ENCODE data around the gene ZRSR2. TPM values are rescaled to one million over a fixed set of nuclear protein-coding genes. Genes with fewer than 3 reads are reported as not detected.

Gene ZRSR2
- total RNA-seq, 1 donor from 2014 or later = 6.0 TPM

DNA sequence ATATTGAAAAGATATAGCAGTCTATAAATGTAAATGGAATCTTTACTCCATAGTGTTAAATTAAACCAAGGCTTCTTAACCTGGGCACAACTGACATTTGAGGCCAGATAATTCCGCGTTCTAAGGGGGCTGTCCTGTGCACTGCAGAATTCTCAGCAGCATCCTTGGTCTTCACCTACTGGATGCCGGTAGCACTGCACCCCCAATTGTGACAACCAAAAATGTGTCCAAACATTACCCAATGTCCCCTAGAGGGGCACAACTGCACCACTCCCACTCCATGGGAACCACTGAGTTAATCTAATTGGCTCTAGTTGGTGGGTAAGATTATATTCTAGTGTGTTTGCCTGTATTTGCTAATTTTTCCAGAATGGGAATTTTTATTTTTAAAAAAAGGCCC is 47.7 kb downstream of the ZRSR2 start:
- no peak for DNase-seq (ENCODE audit: low read depth)
- TF ChIP-seq, protein P1, sequence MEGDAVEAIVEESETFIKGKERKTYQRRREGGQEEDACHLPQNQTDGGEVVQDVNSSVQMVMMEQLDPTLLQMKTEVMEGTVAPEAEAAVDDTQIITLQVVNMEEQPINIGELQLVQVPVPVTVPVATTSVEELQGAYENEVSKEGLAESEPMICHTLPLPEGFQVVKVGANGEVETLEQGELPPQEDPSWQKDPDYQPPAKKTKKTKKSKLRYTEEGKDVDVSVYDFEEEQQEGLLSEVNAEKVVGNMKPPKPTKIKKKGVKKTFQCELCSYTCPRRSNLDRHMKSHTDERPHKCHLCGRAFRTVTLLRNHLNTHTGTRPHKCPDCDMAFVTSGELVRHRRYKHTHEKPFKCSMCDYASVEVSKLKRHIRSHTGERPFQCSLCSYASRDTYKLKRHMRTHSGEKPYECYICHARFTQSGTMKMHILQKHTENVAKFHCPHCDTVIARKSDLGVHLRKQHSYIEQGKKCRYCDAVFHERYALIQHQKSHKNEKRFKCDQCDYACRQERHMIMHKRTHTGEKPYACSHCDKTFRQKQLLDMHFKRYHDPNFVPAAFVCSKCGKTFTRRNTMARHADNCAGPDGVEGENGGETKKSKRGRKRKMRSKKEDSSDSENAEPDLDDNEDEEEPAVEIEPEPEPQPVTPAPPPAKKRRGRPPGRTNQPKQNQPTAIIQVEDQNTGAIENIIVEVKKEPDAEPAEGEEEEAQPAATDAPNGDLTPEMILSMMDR (IDR thresholded peaks at IDR 0.05; ENCODE audit: insufficient read depth, low read length, poor library complexity, severe bottlenecking) = no peak
- Histone ChIP-seq H3K27me3 (ENCODE audit: control insufficient read depth, insufficient read depth, low read length) (no peaks in the 10 kb centered on the region), H3K4me3 (ENCODE audit: low read depth, low read length) (no peak overlapping the region), H3K36me3 (ENCODE audit: control insufficient read depth, insufficient read depth, low read length) (no peaks in the 10 kb centered on the region)

DNA sequence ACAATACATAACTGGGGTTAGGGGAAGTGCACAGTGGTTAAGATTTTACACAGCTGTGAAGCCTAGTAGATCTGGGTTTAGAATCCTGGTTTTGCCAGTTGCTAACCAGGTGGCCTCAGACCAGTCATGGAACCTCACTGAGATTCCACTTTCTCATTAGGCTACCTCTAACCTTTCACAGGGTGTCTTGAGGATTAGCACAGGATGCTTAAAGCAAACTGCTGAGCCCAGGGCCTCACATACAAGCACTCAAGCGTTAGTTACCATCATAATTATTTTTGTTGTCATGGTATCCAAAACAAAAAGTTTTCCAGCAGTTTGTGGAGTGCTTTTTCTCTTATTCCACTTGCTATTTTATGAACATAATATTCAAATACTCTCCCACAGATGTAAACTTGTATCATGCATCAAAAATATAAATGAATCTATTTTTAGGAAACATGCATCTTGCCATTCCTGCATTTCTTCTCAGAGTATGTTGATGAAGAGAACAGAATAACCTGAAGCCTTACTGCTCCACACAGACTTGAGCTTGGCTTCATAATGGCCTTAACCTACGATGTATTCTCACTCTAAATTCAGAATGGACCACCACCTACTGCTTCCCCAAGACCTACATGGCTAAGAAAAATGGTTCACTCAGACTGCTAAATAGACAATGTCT is 51.7 kb downstream of the ZRSR2 start:
- H3K36me3 ChIP-seq (ENCODE audit: control insufficient read depth, insufficient read depth, low read length) = peaks cover 1% of the 10 kb centered on the region
- H3K4me3 ChIP-seq (ENCODE audit: low read depth, low read length) = no peak overlapping the region
- TF ChIP-seq, protein P1 (IDR thresholded peaks at IDR 0.05; ENCODE audit: insufficient read depth, low read length, poor library complexity, severe bottlenecking) = no peak
- no peak for DNase-seq (ENCODE audit: low read depth)
- H3K27me3 ChIP-seq (ENCODE audit: control insufficient read depth, insufficient read depth, low read length) = no peaks in the 10 kb centered on the region

DNA sequence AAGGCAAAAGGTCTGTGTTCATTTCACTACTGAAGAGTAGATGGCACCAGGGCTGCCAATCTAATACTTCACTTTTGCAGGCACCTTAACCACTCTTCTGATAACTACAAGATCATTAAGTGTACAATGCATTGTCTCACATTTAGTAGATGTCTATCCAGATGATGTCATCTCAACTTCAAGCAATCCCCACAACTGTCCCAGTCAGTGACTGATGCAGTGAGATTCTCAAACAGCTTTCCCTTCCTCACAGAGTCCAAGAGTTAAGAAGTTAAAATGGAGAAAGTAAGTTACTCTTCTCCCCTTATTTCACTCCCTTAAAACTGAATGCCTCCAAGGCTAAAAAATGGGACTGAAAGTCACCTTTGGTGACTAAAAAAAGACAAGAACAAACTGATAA is 53.7 kb downstream of the ZRSR2 start:
- DNase-seq (ENCODE audit: low read depth) = no peak
- TF ChIP-seq, protein P1 (IDR thresholded peaks at IDR 0.05; ENCODE audit: insufficient read depth, low read length, poor library complexity, severe bottlenecking) = no peak
- Histone ChIP-seq H3K27me3 (ENCODE audit: control insufficient read depth, insufficient read depth, low read length) (no peaks in the 10 kb centered on the region), H3K36me3 (ENCODE audit: control insufficient read depth, insufficient read depth, low read length) (peaks cover 1% of the 10 kb centered on the region), H3K4me3 (ENCODE audit: low read depth, low read length) (no peak overlapping the region)

DNA sequence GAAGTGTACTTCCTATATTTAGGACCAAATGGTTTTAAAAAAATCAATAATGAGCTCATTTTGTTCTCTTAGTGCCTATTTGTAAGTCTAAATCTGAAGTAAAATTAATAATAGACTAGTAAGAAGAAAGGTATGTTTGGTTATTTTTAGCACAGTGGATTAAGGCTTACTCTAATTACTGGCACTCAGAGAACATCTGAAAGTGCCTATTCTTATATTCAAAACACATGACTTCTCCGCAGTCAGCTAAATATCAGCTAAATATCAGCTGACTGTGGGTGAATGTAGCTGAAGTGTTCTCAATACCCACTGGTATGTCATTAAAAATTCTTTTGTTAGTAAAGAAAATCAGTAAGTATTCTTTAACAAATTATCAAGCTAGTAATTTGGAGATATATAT is 58.3 kb downstream of the ZRSR2 start:
- TF ChIP-seq, protein P1 (IDR thresholded peaks at IDR 0.05; ENCODE audit: insufficient read depth, low read length, poor library complexity, severe bottlenecking) = no peak
- H3K4me3 ChIP-seq (ENCODE audit: low read depth, low read length) = no peak overlapping the region
- DNase-seq (ENCODE audit: low read depth) = no peak
- peaks cover 1% of the 10 kb centered on the region for H3K36me3 ChIP-seq (ENCODE audit: control insufficient read depth, insufficient read depth, low read length)
- H3K27me3 ChIP-seq (ENCODE audit: control insufficient read depth, insufficient read depth, low read length) = no peaks in the 10 kb centered on the region

- peaks cover 1% of the 10 kb centered on the region for H3K36me3 ChIP-seq (ENCODE audit: control insufficient read depth, insufficient read depth, low read length)
- no peak overlapping the region for H3K4me3 ChIP-seq (ENCODE audit: low read depth, low read length)
- H3K27me3 ChIP-seq (ENCODE audit: control insufficient read depth, insufficient read depth, low read length) = no peaks in the 10 kb centered on the region
- DNase-seq (ENCODE audit: low read depth) = no peak
- TF ChIP-seq, protein P1 (IDR thresholded peaks at IDR 0.05; ENCODE audit: insufficient read depth, low read length, poor library complexity, severe bottlenecking) = peak; percentile 57
These were observed 59.3 kb downstream of the ZRSR2 start for GRCh38 chrX:15849555-15849954.

DNA sequence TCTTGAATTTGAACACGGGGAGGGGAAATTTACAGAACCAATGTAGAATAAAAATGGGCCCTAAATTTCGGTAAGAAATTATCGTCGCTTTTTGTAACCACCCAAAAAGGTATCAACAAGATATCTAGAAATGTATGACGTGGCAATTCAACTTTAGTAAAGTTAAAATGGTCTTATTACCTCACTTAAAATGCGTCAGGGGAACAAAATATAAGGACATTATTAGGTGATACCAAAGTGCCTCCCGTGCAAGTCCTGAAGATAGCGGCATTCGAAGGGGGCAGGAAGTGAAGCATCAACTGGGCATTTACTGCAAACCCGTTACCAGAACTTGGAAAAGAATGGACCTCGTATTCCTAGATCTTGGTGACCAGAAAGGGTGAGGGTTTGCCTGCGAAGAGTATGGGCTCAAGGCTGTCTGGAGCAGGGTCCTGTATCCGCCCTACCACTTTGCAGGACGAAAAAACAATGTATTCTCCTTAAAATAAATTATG is 63.3 kb downstream of the ZRSR2 start:
- Histone ChIP-seq H3K27me3 (ENCODE audit: control insufficient read depth, insufficient read depth, low read length) (no peaks in the 10 kb centered on the region), H3K36me3 (ENCODE audit: control insufficient read depth, insufficient read depth, low read length) (no peaks in the 10 kb centered on the region), H3K4me3 (ENCODE audit: low read depth, low read length) (peak overlapping the region; percentile 51)
- TF ChIP-seq, protein P1 (IDR thresholded peaks at IDR 0.05; ENCODE audit: insufficient read depth, low read length, poor library complexity, severe bottlenecking) = no peak
- DNase-seq (ENCODE audit: low read depth) = no peak
